Dendritic cell treated with granulocyte-macrophage colony-stimulating factor and Interleukin-4, amounts not matched to agents 40 ng/mL and 50 ng/mL, for 4 days (primary cell): Measurements from ENCODE around the gene CHST3.
"Not testable (repeated sequence)": the region's sequence is repeated elsewhere in the genome, so short reads cannot be mapped to it uniquely, and the experiment has no call there.

Source experiments
- H3K27ac Mint-ChIP-seq: one replicate; pipeline ENCODE4 v1.8.0; 2022; ENCODE audit warnings: mild to moderate bottlenecking, mixed read lengths
- H3K27me3 Mint-ChIP-seq: one replicate; pipeline ENCODE4 v1.8.0; 2022; ENCODE audit warnings: mild to moderate bottlenecking, mixed read lengths
- H3K36me3 Mint-ChIP-seq: one replicate; pipeline ENCODE4 v1.8.0; 2022; ENCODE audit warnings: low read depth, mixed read lengths
- H3K4me1 Mint-ChIP-seq: one replicate; pipeline ENCODE4 v1.8.0; 2022; ENCODE audit warnings: low read depth, mixed read lengths
- H3K4me3 Mint-ChIP-seq: one replicate; pipeline ENCODE4 v1.8.0; 2022; ENCODE audit warnings: mild to moderate bottlenecking, moderate library complexity, mixed read lengths
- H3K9me3 Mint-ChIP-seq: one replicate; pipeline ENCODE4 v1.8.0; 2022; ENCODE audit warnings: mixed read lengths
- intact Hi-C: fragments of 100-400 bp; cut with micrococcal nuclease; formaldehyde crosslinking; loops from one replicate; pipeline ENCODE4 v1.15.0; 2022

The CHST3 gene

GRCh38 chr10:71973777-71974488 is 9.7 kb downstream of the CHST3 start:
- intact Hi-C loops, result no loop called here
- Mint-ChIP-seq H3K4me1 (peaks cover 5% of the 10 kb centered on the region), H3K36me3 (no peaks in the 10 kb centered on the region), H3K27ac (no peak overlapping the region), H3K9me3 (no peaks in the 10 kb centered on the region), H3K4me3 (no peak overlapping the region), H3K27me3 (peaks cover 19% of the 10 kb centered on the region)

- H3K27ac Mint-ChIP-seq, result no peak overlapping the region
- intact Hi-C loops, result no loop called here
- H3K4me1 Mint-ChIP-seq, result peaks cover 5% of the 10 kb centered on the region
- no peaks in the 10 kb centered on the region for H3K36me3 Mint-ChIP-seq
- H3K9me3 Mint-ChIP-seq, result no peaks in the 10 kb centered on the region
- H3K27me3 Mint-ChIP-seq, result peaks cover 18% of the 10 kb centered on the region
- no peak overlapping the region for H3K4me3 Mint-ChIP-seq
These were observed 10.4 kb downstream of the CHST3 start for GRCh38 chr10:71974489-71975021.

- intact Hi-C loops, result no loop called here
- H3K9me3 Mint-ChIP-seq, result no peaks in the 10 kb centered on the region
- H3K36me3 Mint-ChIP-seq, result no peaks in the 10 kb centered on the region
- peaks cover 5% of the 10 kb centered on the region for H3K4me1 Mint-ChIP-seq
- peaks cover 18% of the 10 kb centered on the region for H3K27me3 Mint-ChIP-seq
- no peak overlapping the region for H3K27ac Mint-ChIP-seq
- H3K4me3 Mint-ChIP-seq, result no peak overlapping the region
These were observed 11.1 kb downstream of the CHST3 start for GRCh38 chr10:71975087-71975870.

GRCh38 chr10:71975871-71976725 is 11.9 kb downstream of the CHST3 start:
- Mint-ChIP-seq H3K9me3 (no peaks in the 10 kb centered on the region), H3K4me1 (peaks cover 5% of the 10 kb centered on the region), H3K36me3 (no peaks in the 10 kb centered on the region), H3K27ac (no peak overlapping the region), H3K4me3 (no peak overlapping the region), H3K27me3 (peaks cover 17% of the 10 kb centered on the region)
- intact Hi-C loops, result no loop called here

GRCh38 chr10:71977614-71977903 is 13.4 kb downstream of the CHST3 start:
- H3K9me3 Mint-ChIP-seq, H3K4me1 Mint-ChIP-seq, H3K4me3 Mint-ChIP-seq, H3K27ac Mint-ChIP-seq, H3K36me3 Mint-ChIP-seq, intact Hi-C loops: not testable (repeated sequence)
- H3K27me3 Mint-ChIP-seq, result peaks cover 11% of the 10 kb centered on the region

DNA sequence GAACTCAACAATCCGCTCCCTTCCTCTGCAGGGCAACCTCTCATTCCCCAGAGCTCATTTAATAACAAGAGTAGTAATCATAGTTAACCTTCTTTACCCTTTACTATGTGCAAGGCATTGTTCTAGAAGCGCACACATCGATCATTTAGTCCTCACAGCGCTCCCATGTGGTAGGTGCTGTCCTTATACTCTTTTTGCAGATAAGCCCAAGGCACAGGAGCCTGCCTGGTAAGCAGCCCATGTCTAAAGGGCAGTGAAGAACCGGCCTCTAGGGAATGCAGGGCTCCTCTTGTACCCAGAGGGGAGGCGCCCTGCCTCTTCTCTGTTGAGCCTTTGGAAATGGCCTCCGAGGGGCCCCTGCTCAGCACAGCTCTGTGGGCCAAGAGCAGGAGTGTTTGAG is 14.3 kb downstream of the CHST3 start:
- intact Hi-C loops, result no loop called here
- Mint-ChIP-seq H3K4me3 (no peak overlapping the region), H3K36me3 (no peaks in the 10 kb centered on the region), H3K4me1 (peaks cover 5% of the 10 kb centered on the region), H3K27ac (no peak overlapping the region), H3K9me3 (no peaks in the 10 kb centered on the region), H3K27me3 (peaks cover 7% of the 10 kb centered on the region)

- Mint-ChIP-seq H3K27ac (no peak overlapping the region), H3K4me3 (no peak overlapping the region), H3K27me3 (peaks cover 4% of the 10 kb centered on the region), H3K4me1 (peaks cover 4% of the 10 kb centered on the region), H3K9me3 (no peaks in the 10 kb centered on the region), H3K36me3 (no peaks in the 10 kb centered on the region)
- intact Hi-C loops, result no loop called here
These were observed 14.9 kb downstream of the CHST3 start for GRCh38 chr10:71978988-71979691.

DNA sequence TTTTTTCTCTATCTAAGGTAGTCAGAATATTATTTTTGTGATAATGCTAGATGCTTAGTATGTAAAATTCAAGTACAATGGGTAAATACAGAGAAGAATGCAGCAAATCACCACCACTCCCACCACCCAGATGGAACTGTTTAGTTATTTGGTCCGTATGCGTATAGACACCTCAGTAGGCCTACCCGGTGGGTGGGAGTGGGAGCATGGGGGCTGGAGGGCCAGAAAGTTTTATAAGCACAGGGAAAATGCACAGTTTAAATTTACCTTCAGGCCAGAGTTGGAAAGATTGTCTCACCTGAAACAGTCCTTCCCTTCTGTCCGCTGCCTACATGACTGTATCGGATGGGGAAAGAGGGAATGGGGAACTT is 15.5 kb downstream of the CHST3 start:
- H3K4me3 Mint-ChIP-seq, result no peak overlapping the region
- intact Hi-C loops, result no loop called here
- peaks cover 2% of the 10 kb centered on the region for H3K27me3 Mint-ChIP-seq
- no peaks in the 10 kb centered on the region for H3K9me3 Mint-ChIP-seq
- H3K27ac Mint-ChIP-seq, result no peak overlapping the region
- peaks cover 5% of the 10 kb centered on the region for H3K4me1 Mint-ChIP-seq
- H3K36me3 Mint-ChIP-seq, result no peaks in the 10 kb centered on the region

DNA sequence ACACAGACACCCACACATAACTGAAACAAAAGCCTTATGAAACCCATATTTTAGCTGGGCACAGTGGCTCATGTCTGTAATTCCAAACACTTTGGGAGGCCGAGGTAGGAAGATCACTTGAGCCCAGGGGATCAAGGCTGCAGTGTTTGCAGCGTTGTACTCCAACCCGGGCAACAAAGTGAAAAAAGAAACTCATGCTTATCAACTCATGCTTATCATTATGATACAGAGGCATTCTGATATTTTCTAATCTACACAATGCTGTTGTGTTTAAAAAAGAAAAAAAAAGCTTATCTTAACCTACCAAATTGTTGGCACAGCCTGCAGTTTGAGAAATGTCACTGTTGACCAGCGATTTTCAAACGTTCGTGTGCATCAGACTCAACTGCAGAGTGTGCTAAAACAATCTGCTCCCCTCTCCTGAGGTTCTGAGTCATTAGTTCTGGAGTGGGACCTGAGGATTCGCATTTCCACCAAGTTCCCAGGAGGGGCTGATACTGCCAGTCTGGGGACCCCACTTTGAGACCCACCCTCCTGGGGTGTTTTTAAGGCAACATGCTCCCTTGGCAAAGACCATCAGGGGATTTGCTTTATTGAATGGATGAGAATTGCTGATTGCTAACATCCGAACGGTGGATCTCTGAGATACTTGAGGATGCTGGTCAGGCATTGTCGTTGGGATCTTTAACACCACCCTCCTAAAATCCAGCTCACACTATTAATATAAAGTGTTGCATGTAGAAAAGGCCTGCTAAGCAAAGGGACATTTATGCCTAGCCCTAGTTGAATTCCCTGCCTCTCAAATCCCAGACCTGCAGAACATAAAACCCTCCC is 16.2 kb downstream of the CHST3 start:
- Mint-ChIP-seq H3K4me3 (no peak overlapping the region), H3K27me3 (peaks cover 2% of the 10 kb centered on the region), H3K9me3 (no peaks in the 10 kb centered on the region), H3K36me3 (no peaks in the 10 kb centered on the region), H3K4me1 (peaks cover 13% of the 10 kb centered on the region), H3K27ac (no peak overlapping the region)
- intact Hi-C loops, result no loop called here

DNA sequence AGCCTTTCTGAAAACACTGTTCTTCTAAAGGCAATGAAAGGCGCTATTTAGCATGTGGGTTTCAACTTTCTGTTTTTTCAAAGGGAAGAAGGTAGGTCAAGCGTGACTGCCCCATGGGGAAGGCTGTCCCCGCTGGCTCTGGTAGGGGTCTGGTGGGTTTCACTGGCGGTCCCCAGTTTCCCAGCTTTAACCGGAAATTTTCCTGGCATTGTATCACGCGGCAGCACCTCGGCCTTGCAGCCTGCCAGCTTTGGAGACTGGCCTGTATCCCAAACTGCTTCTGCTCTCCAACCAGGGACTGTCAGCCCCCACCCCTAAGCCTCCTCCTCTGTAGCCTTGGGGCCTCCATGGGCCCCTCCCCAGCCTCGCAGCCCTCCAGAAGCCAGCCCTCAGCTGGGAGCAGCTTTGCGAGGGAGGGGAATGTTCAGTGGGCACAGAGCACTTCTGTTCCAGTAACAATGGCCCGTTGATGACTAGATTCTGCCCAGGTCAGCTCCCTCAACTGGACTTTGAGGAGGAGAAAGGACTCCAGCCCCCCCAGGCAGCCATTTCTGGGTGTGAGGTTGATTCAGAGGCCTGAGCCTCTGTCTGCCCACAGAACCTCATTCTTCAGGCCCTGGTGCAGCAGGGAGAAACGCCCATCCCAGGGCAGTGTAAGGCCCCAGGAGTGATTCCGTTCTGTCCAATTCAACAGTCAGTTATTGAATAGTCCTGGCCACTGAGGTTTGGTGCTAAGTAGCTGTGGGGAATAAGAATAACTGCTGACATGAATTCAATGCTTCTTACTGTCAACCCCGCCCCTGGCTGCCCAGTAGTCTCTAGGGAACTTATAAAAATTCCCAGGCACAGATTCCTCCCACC is 17.1 kb downstream of the CHST3 start:
- Mint-ChIP-seq H3K27ac (no peak overlapping the region), H3K36me3 (no peaks in the 10 kb centered on the region), H3K4me1 (peaks cover 21% of the 10 kb centered on the region), H3K9me3 (no peaks in the 10 kb centered on the region), H3K27me3 (peaks cover 2% of the 10 kb centered on the region), H3K4me3 (no peak overlapping the region)
- intact Hi-C loops, result no loop called here

- Mint-ChIP-seq H3K4me3 (no peak overlapping the region), H3K27ac (no peak overlapping the region), H3K4me1 (peaks cover 25% of the 10 kb centered on the region), H3K36me3 (no peaks in the 10 kb centered on the region), H3K9me3 (no peaks in the 10 kb centered on the region), H3K27me3 (peaks cover 2% of the 10 kb centered on the region)
- intact Hi-C loops, result no loop called here
These were observed 17.7 kb downstream of the CHST3 start for GRCh38 chr10:71981876-71982230.

DNA sequence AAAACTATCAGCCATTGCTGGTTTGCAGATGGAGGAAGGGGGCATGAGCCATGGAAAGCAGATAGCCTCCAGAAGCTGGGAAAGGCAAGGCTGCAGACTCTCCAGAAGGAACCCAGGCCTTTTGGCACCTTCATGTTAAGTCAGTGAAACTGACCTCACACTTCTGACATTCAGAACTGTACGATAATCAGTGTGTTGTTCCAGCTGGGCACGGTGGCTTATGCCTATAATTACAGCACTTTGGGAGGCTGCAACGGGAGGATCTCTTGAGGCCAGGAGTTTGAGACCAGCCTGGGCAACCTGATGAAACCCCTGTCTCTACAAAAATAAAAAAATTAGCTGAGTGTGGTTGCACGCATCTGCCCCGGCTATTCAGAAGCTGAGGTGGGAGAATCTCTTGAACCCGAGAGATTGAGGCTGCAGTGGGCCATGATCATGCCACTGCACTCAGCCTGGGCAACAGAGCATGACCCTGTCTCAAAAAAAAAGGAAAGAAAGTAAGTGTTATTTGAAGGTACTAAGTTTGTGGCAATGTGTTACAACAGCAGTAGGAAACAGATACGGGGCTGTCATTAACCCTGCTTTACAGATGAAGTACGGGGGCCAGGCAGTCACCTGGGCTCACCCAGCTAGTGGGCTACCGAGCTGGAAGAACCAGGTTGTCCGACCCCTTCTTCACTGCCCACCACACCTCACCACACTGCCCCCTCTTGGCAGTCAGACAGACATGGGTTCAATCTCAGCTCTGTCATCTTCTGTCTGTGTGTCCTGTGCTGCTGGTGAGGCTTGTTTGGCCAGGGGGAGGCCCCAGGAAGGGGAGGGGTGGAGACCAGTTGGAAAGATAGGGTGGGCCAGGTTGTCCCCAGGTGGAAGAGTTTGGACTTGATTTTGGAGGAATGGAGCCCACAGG is 18.3 kb downstream of the CHST3 start:
- no peak overlapping the region for H3K4me3 Mint-ChIP-seq
- H3K36me3 Mint-ChIP-seq, result no peaks in the 10 kb centered on the region
- no peaks in the 10 kb centered on the region for H3K9me3 Mint-ChIP-seq
- peaks cover 30% of the 10 kb centered on the region for H3K4me1 Mint-ChIP-seq
- no peak overlapping the region for H3K27ac Mint-ChIP-seq
- intact Hi-C loops, result no loop called here
- peaks cover 2% of the 10 kb centered on the region for H3K27me3 Mint-ChIP-seq
